H1 (cell line): ENCODE results near the gene AP1G2. TPM values are rescaled to one million over a fixed set of nuclear protein-coding genes. Genes with fewer than 3 reads are reported as not detected.
A peak's percentile ranks its signal among the peaks of the same experiment; 100 is the strongest.

Experiments
- CTCF ChIA-PET: fragments of 300-600 bp; sonication (Branson Sonifier 250); formaldehyde crosslinking; loops from one replicate; lab custom pipeline; 2021; ENCODE audit not compliant: partially characterized antibody; lab: Charles Lee
- POLR2A ChIA-PET: fragments of 300-600 bp; sonication (Branson Sonifier 250); formaldehyde crosslinking; loops from one replicate; lab custom pipeline; 2021; ENCODE audit warnings: inconsistent platforms; ENCODE audit not compliant: partially characterized antibody; lab: Charles Lee
- DNase-seq, 2 experiments: peaks; one replicate each; pipeline versions ENCODE4 v3.0.0 to v3.0.0-alpha.2; 2010 to 2022; ENCODE audit warnings: low spot score in 2 of 2, low read depth in 1 of 2, mixed read lengths in 1 of 2
- FAIRE-seq: peaks from 2 replicates; lab custom pipeline; 2011; peaks lifted over from hg19 to GRCh38; lab: Jason Lieb, UNC
- H2AFZ ChIP-seq: 2 replicates; pipeline ENCODE4 v1.8.1; 2012; ENCODE audit warnings: low read length, inconsistent platforms
- H2AK5ac ChIP-seq: 2 replicates; pipeline ENCODE4 v1.6.1; 2013; ENCODE audit warnings: low read depth, low read length
- H2BK120ac ChIP-seq: replicated peaks from 2 replicates; pipeline ENCODE3; 2013; ENCODE audit warnings: low read depth, low read length, inconsistent platforms
- H2BK12ac ChIP-seq: 2 replicates; pipeline ENCODE4 v1.6.1; 2013; ENCODE audit warnings: low read depth, low read length
- H2BK15ac ChIP-seq: 2 replicates; pipeline ENCODE4 v1.6.1; 2013; ENCODE audit warnings: low read length
- H2BK20ac ChIP-seq: 2 replicates; pipeline ENCODE4 v1.6.1; 2013; ENCODE audit warnings: low read length
- H2BK5ac ChIP-seq: 2 replicates; pipeline ENCODE4 v1.6.1; 2013; ENCODE audit warnings: low read depth, low read length
- H3K14ac ChIP-seq: 2 replicates; pipeline ENCODE4 v1.6.1; 2013; ENCODE audit warnings: inconsistent platforms; ENCODE audit not compliant: insufficient read length
- H3K18ac ChIP-seq: 2 replicates; pipeline ENCODE4 v1.6.1; 2013; ENCODE audit warnings: low read length; ENCODE audit errors: extremely low read depth
- H3K23ac ChIP-seq: 2 replicates; pipeline ENCODE4 v1.6.1; 2013; ENCODE audit warnings: inconsistent platforms; ENCODE audit not compliant: insufficient read length
- H3K23me2 ChIP-seq: 2 replicates; pipeline ENCODE4 v1.6.1; 2013; ENCODE audit warnings: low read depth, low read length
- H3K27ac ChIP-seq: 2 replicates; pipeline ENCODE4 v1.6.1; 2011; ENCODE audit warnings: low read depth, low read length, inconsistent platforms
- H3K27me3 ChIP-seq, 4 experiments: replicated peaks in 1 of 4; 1 replicate in 1 of 4; 2 replicates in 3 of 4; pipeline versions ENCODE4 v1.6.1 to v1.8.1; 2011 to 2013; ENCODE audit warnings: low read length in 3 of 4, mild to moderate bottlenecking in 3 of 4, inconsistent platforms in 2 of 4, mixed read lengths in 2 of 4, moderate library complexity in 1 of 4; ENCODE audit not compliant: control insufficient read depth in 3 of 4, insufficient read depth in 3 of 4; ENCODE audit errors: extremely low read depth in 1 of 4
- H3K36me3 ChIP-seq, 4 experiments: 2 replicates each; pipeline versions ENCODE4 v1.6.1 to v1.8.1; 2011 to 2013; ENCODE audit warnings: mild to moderate bottlenecking in 4 of 4, low read length in 3 of 4, moderate library complexity in 2 of 4, control low read depth in 1 of 4, inconsistent platforms in 1 of 4; ENCODE audit not compliant: insufficient read depth in 4 of 4, control insufficient read depth in 2 of 4
- H3K4ac ChIP-seq: replicated peaks from 2 replicates; pipeline ENCODE3; 2013; ENCODE audit warnings: low read length, low read depth, mixed read lengths, inconsistent platforms; ENCODE audit not compliant: insufficient read length
- H3K4me1 ChIP-seq, 4 experiments: replicated peaks in 1 of 4; 1 replicate in 1 of 4; 2 replicates in 3 of 4; pipeline versions ENCODE4 v1.6.1 to v1.8.1; 2011 to 2013; ENCODE audit warnings: low read length in 3 of 4, inconsistent platforms in 2 of 4, mixed read lengths in 1 of 4; ENCODE audit not compliant: insufficient read depth in 4 of 4, control insufficient read depth in 3 of 4
- H3K4me2 ChIP-seq, 2 experiments: 2 replicates each; pipeline versions ENCODE4 v1.6.1 to v1.8.1; 2011 to 2013; ENCODE audit warnings: low read depth in 2 of 2, low read length in 2 of 2, control low read depth in 1 of 2, inconsistent platforms in 1 of 2, mild to moderate bottlenecking in 1 of 2; ENCODE audit not compliant: insufficient read depth in 1 of 2
- H3K4me3 ChIP-seq, 4 experiments: fragments of 200-600, 300-600 bp in 1 of 4; sonication (generic), shearing (Covaris generic), sonication (Bioruptor Twin) in 1 of 4; 2 replicates each; pipeline versions ENCODE4 v1.5.1 to v1.8.1; 2011 to 2016; ENCODE audit warnings: low read length in 4 of 4, low read depth in 3 of 4, control low read depth in 2 of 4, inconsistent platforms in 2 of 4, mild to moderate bottlenecking in 2 of 4, mixed read lengths in 1 of 4, moderate library complexity in 1 of 4; ENCODE audit not compliant: insufficient read depth in 2 of 4; ENCODE audit errors: extremely low read depth in 1 of 4
- H3K56ac ChIP-seq: replicated peaks from 2 replicates; pipeline ENCODE3; 2013; ENCODE audit warnings: low read depth, mild to moderate bottlenecking, mixed read lengths, low read length, inconsistent platforms; ENCODE audit not compliant: insufficient read length
- H3K79me1 ChIP-seq: 2 replicates; pipeline ENCODE4 v1.6.1; 2013; ENCODE audit warnings: low read depth, low read length, control low read depth
- H3K79me2 ChIP-seq, 2 experiments: 2 replicates each; pipeline versions ENCODE4 v1.6.1 to v1.8.1; 2012 to 2013; ENCODE audit warnings: low read length in 2 of 2, mild to moderate bottlenecking in 2 of 2, inconsistent platforms in 1 of 2; ENCODE audit not compliant: insufficient read depth in 2 of 2, control insufficient read depth in 1 of 2
- H3K9ac ChIP-seq, 4 experiments: replicated peaks in 1 of 4; 1 replicate in 1 of 4; 2 replicates in 3 of 4; pipeline versions ENCODE4 v1.6.1 to v1.8.1; 2011 to 2013; ENCODE audit warnings: low read depth in 3 of 4, low read length in 3 of 4, control low read depth in 2 of 4, mild to moderate bottlenecking in 2 of 4, moderate library complexity in 2 of 4, inconsistent platforms in 1 of 4; ENCODE audit errors: extremely low read depth in 1 of 4
- H3K9me3 ChIP-seq, 2 experiments: 2 replicates each; pipeline versions ENCODE4 v1.6.1 to v1.8.1; 2012 to 2013; ENCODE audit warnings: mild to moderate bottlenecking in 2 of 2, moderate library complexity in 2 of 2, control low read depth in 1 of 2, inconsistent platforms in 1 of 2, low read depth in 1 of 2, low read length in 1 of 2, mixed read lengths in 1 of 2; ENCODE audit not compliant: insufficient read depth in 2 of 2
- H4K20me1 ChIP-seq, 2 experiments: replicated peaks in 1 of 2; 2 replicates each; pipeline versions ENCODE3 to v1.8.1; 2011 to 2013; ENCODE audit warnings: inconsistent platforms in 2 of 2, low read length in 2 of 2, mild to moderate bottlenecking in 1 of 2; ENCODE audit not compliant: insufficient read depth in 2 of 2, control insufficient read depth in 1 of 2
- H4K5ac ChIP-seq: 2 replicates; pipeline ENCODE4 v1.6.1; 2013; ENCODE audit warnings: low read length, low read depth, mixed read lengths, inconsistent platforms; ENCODE audit not compliant: insufficient read length
- H4K8ac ChIP-seq: 2 replicates; pipeline ENCODE4 v1.8.0; 2013; ENCODE audit warnings: mild to moderate bottlenecking, moderate library complexity, low read length, inconsistent platforms; ENCODE audit not compliant: insufficient read depth; ENCODE audit errors: extremely low read depth
- H4K91ac ChIP-seq: replicated peaks from 2 replicates; pipeline ENCODE3; 2013; ENCODE audit warnings: low read length, mixed read lengths, inconsistent platforms; ENCODE audit not compliant: insufficient read length
- HDAC2 ChIP-seq, 2 experiments: fragments of 300-600 bp in 1 of 2; sonication (generic) in 1 of 2; IDR thresholded peaks; 2 replicates each; pipeline ENCODE4 v1.6.1; 2011 to 2012; ENCODE audit warnings: low read depth in 2 of 2, low read length in 2 of 2, mild to moderate bottlenecking in 2 of 2, moderate library complexity in 2 of 2, borderline replicate concordance in 1 of 2, inconsistent platforms in 1 of 2
- KDM1A ChIP-seq: fragments of 200-600, 300-600 bp; sonication (generic); IDR thresholded peaks from 2 replicates; pipeline ENCODE4 v1.7.1; 2016; ENCODE audit warnings: mild to moderate bottlenecking, low read length, borderline replicate concordance
- RFX5 ChIP-seq: IDR thresholded peaks from 2 replicates; pipeline ENCODE4 v1.6.1; 2011; ENCODE audit warnings: low read depth, low read length, improper control_type of control experiment, borderline replicate concordance
- RXRA ChIP-seq: IDR thresholded peaks from 2 replicates; pipeline ENCODE4 v1.6.1; 2011; ENCODE audit warnings: low read depth, mild to moderate bottlenecking, low read length, moderate library complexity; ENCODE audit not compliant: insufficient read depth
- SAP30 ChIP-seq: fragments of 300-600 bp; sonication (generic); IDR thresholded peaks from 2 replicates; pipeline ENCODE4 v1.7.1; 2012; ENCODE audit warnings: low read length, moderate library complexity, mild to moderate bottlenecking, inconsistent platforms; ENCODE audit not compliant: insufficient read depth, insufficient replicate concordance
- TEAD4 ChIP-seq: IDR thresholded peaks from 2 replicates; pipeline ENCODE4 v1.6.1; 2012; ENCODE audit warnings: low read depth, low read length, inconsistent platforms, mixed read lengths
- ZNF274 ChIP-seq: IDR thresholded peaks from 2 replicates; pipeline ENCODE4 v1.7.0; 2012; ENCODE audit warnings: low read length, borderline replicate concordance; ENCODE audit errors: extremely low read depth
- WGBS, 2 experiments: shearing (Covaris generic) in 1 of 2; methylation state at CpG; one replicate each; pipeline versions ENCODE4 v1.1.6 to v1.1.7; 2013 to 2015; ENCODE audit warnings: low lambda C conversion rate in 2 of 2, mixed read lengths in 2 of 2, inconsistent platforms in 1 of 2, low coverage in 1 of 2, missing lambda C conversion rate in 1 of 2; ENCODE audit not compliant: insufficient replicate concordance in 2 of 2, insufficient coverage in 1 of 2, insufficient read length in 1 of 2; ENCODE audit errors: extremely low coverage in 1 of 2, missing lambda C conversion rate in 1 of 2; 5-methylcytosine and 5-hydroxymethylcytosine counted together
- polyA plus RNA-seq, 7 experiments: library from polyadenylated mRNA; depleted of rRNA in 3 of 7; stranded (reverse) in 5 of 7; unstranded in 2 of 7; fragments of >200 nt in 5 of 7; fragments of 200-250 nt in 2 of 7; gene quantifications; 1 replicate in 5 of 7; 2 replicates in 1 of 7; 4 replicates in 1 of 7; pipeline versions ENCODE4 v1.2.1 to v1.2.3, GENCODE V29; 2011 to 2013; ENCODE audit warnings: missing spikeins in 2 of 7, mixed read lengths in 2 of 7
- total RNA-seq: library from RNA; stranded (reverse); fragmentation: NEBNext Ultra II Directional; extraction: Animal tissue kit (Norgen Biotek cat#: 25700); gene quantifications from 2 replicates; pipeline ENCODE4 v1.2.1, GENCODE V29; 2021

AP1G2 gene
- total and polyA plus RNA-seq, 2 of the 8 experiments (the other 6 are each of a cell fraction or from before 2014, with no cell fraction given): 70.9 to 134 TPM

DNA sequence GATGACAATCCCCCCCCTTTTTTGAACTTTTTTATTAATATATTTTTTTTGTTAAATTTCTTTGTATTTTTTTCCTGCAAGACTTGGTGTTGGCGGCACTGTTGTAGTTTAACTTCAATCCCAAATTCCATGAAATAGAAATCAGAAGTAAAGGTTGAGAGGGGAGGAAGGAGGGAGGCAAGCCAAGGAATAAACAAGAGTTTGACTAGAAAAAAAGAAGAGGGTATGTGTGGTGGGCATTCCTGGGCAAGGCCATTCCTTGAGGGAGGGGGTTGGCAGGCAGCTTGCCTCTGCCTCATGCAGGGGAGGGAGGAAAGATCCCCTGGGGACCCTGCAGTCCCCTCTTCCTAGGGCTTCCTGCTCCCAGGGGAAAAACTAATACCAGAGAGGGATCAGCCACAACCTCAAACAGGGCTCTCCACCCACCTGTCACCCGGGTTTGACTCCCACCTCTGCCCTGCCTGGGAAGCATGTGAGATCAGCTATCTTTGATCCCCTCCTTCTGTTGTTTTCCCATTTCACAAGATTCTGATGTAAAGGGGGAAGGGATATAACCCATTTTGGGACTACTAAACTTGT lies 519 bp upstream of the AP1G2 start:
- H3K79me2 ChIP-seq: no peaks in the 10 kb centered on the region
- H3K56ac ChIP-seq: no peak overlapping the region
- WGBS, 2 experiments: 74% methylated on average over 2 of the region's 2 CpGs; no CpG with 5 or more reads in 1 of the 2 experiments
- no peak overlapping the region for H3K4ac ChIP-seq
- peaks cover 7% of the 10 kb centered on the region; the same call in 1 of the 2 replicates for H3K23me2 ChIP-seq
- peaks cover 4 to 8% (median 6%) of the 10 kb centered on the region in 4 experiments; a peak in 4 of 8 replicates for H3K36me3 ChIP-seq
- no peaks in the 10 kb centered on the region for H3K27me3 ChIP-seq
- peaks cover 8 to 21% (median 11%) of the 10 kb centered on the region in 4 experiments for H3K4me1 ChIP-seq
- no peak overlapping the region for H2BK12ac ChIP-seq
- H3K27ac ChIP-seq: no peak overlapping the region
- no peak overlapping the region for H2BK120ac ChIP-seq
- no peaks in the 10 kb centered on the region for H4K20me1 ChIP-seq
- CTCF ChIA-PET: interaction anchor here (0.7 to 70.5 kb wide), 9 partner anchors 13 to 541 kb away, joined by 3 to 2092 read pairs (median 4); partner anchors contain the start of gene NGDN
- no peaks in the 10 kb centered on the region for H3K9me3 ChIP-seq
- H3K14ac ChIP-seq: no peak overlapping the region
- H2AK5ac ChIP-seq: no peak overlapping the region
- peak overlapping the region; percentile 52 to 81 (median 67); a peak in 6 of 8 replicates for H3K4me3 ChIP-seq
- H4K5ac ChIP-seq: no peak overlapping the region
- no peak overlapping the region for H2BK15ac ChIP-seq
- no peak overlapping the region for H4K91ac ChIP-seq
- no peak overlapping the region for H2BK20ac ChIP-seq
- H2BK5ac ChIP-seq: no peak overlapping the region
- no peak overlapping the region for H4K8ac ChIP-seq
- POLR2A ChIA-PET: interaction anchor here (0.6 to 52.7 kb wide), 12 partner anchors 10 to 246 kb away, joined by 3 to 1523 read pairs (median 6); partner anchors contain the start of genes NGDN, PABPN1, THTPA and ZFHX2
- FAIRE-seq (no peak), DNase-seq (no peak)
- peak overlapping the region; percentile 91 to 94; a peak in 3 of 4 replicates for H3K4me2 ChIP-seq
- no peak for TF ChIP-seq TEAD4
- TF ChIP-seq HDAC2 (IDR thresholded peaks at IDR 0.05; ENCODE audit: borderline replicate concordance in 1 of 2, low read depth in 2 of 2, low read length in 2 of 2): no peak
- no peak for TF ChIP-seq RXRA
- TF ChIP-seq ZNF274: no peak
- no peak for TF ChIP-seq KDM1A
- no peak for TF ChIP-seq RFX5
- no peak for TF ChIP-seq SAP30
- H3K9ac ChIP-seq: no peak overlapping the region
- H3K23ac ChIP-seq: no peak overlapping the region
- H3K79me1 ChIP-seq: no peaks in the 10 kb centered on the region
- no peak overlapping the region for H2AFZ ChIP-seq
- H3K18ac ChIP-seq: peak overlapping the region; percentile 6; the same call in 1 of the 2 replicates
